ENCODE results near the gene RELT.

Gene RELT

DNA sequence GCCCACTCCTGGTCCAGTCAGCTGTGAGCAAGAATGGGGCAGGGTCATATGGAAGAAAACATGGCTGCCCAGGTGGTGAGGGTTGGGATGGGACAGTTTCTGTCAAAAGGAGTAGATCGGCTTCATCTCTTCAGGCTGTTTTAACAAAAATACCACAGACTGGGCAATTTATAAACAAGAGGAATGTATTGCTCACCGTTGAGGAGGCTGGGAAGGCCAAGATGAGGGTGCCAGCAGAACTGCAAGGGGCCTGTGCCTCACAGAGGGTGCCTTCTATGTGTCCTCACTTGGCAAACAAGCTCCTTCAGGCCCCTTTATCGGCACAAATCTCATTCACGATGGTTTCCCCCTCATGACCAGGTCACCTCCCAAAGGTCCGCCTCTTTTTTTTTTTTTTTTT lies 18.1 kb upstream of the RELT start:
- no peak for DNase-seq (ENCODE audit: low read depth)
- TF ChIP-seq, protein P1, sequence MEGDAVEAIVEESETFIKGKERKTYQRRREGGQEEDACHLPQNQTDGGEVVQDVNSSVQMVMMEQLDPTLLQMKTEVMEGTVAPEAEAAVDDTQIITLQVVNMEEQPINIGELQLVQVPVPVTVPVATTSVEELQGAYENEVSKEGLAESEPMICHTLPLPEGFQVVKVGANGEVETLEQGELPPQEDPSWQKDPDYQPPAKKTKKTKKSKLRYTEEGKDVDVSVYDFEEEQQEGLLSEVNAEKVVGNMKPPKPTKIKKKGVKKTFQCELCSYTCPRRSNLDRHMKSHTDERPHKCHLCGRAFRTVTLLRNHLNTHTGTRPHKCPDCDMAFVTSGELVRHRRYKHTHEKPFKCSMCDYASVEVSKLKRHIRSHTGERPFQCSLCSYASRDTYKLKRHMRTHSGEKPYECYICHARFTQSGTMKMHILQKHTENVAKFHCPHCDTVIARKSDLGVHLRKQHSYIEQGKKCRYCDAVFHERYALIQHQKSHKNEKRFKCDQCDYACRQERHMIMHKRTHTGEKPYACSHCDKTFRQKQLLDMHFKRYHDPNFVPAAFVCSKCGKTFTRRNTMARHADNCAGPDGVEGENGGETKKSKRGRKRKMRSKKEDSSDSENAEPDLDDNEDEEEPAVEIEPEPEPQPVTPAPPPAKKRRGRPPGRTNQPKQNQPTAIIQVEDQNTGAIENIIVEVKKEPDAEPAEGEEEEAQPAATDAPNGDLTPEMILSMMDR (IDR thresholded peaks at IDR 0.05; ENCODE audit: low read length, missing control alignments) = no peak
- H3K4me3 ChIP-seq (replicated peaks; ENCODE audit: low read depth, low read length) = no peak overlapping the region

DNA sequence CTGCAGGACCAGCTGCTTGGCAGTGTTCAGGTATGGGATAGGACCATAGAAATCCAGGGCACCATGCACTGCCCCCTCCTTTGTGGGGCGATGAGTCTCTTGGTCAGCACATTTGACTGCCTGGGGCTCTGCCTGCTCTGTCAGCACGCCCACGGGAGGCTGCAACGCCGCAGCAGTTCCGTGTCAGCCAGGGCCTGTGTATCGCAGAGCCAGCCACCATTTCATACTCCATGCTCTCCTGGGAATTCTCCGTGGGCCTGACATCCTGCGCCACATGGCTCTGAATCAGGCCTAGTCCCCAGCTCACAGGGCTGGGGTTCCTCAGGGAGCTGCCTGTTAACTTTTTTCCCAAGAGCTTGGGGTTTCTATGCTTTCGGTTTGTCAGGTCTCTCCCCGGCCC lies 16.9 kb upstream of the RELT start:
- no peak overlapping the region for H3K4me3 ChIP-seq (replicated peaks; ENCODE audit: low read depth, low read length)
- no peak for DNase-seq (ENCODE audit: low read depth)
- TF ChIP-seq, protein P1 (IDR thresholded peaks at IDR 0.05; ENCODE audit: low read length, missing control alignments) = no peak

DNA sequence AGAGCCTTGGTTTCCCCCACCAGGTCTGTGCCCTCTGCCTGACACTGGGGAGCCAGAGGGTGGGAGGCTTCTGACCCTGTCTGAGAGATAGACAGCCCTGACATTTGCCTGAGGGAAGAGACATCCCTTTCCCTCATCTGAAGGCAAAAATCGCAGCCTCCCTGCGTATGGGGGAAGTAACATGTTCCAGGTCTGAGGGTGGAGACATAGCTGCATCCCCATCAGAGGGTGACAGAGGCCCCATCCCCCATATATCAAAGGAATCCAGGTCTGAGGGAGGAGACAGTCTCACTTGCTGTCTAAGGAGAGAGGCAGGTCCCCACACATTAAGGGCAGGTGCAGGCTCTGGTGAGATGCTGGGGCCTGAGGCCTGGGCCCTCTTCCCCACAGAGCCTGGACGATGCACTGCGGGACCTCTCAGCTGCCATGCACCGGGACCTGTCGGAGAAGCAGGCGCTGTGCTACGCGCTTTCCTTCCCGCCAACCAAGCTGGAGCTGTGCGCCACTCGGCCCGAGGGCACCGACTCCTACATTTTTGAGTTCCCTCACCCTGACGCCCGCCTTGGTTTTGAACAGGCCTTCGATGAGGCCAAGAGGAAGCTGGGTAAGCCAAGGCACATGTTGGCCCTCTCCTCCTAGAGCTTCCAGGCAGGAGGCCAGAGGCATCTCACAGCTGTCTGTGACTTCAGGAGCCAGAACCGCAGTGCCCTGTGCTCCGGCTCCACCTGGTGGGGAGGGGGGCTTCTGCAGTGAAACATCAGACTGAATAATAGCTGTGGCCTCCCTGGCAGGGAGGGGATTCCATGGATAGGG lies 16.1 kb upstream of the RELT start:
- no peak overlapping the region for H3K4me3 ChIP-seq (replicated peaks; ENCODE audit: low read depth, low read length)
- TF ChIP-seq, protein P1 (IDR thresholded peaks at IDR 0.05; ENCODE audit: low read length, missing control alignments) = peak; percentile 46
- DNase-seq (ENCODE audit: low read depth) = peak; percentile 53

DNA sequence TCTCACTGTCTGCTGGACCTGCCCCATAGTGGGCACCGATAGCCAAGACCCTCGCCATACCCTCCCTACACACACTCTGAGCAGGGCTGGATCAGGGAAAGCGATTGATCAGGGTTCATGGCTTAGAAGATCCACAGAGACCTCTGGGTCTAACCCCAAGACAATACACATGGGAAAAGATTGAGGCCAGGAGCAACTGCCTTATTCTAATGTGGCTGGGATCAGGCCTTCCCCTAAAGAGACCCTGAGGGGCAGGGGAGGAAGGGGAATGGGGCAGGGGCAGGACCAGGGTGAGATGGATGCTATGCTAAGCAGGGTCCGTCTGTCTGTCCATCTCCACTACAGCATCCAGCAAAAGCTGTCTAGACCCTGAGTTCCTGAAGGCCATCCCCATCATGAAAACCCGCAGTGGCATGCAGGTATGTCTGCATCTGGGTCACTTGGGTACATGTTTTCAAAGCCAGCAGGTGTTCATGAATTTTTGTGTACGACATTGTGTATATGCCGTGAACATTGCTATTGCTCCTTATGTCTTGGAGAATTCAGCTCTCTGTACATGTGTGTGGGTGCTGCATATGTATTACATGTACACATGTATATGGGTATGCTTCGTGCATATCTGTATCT lies 15.3 kb upstream of the RELT start:
- TF ChIP-seq, protein P1 (IDR thresholded peaks at IDR 0.05; ENCODE audit: low read length, missing control alignments) = no peak
- no peak overlapping the region for H3K4me3 ChIP-seq (replicated peaks; ENCODE audit: low read depth, low read length)
- no peak for DNase-seq (ENCODE audit: low read depth)

DNA sequence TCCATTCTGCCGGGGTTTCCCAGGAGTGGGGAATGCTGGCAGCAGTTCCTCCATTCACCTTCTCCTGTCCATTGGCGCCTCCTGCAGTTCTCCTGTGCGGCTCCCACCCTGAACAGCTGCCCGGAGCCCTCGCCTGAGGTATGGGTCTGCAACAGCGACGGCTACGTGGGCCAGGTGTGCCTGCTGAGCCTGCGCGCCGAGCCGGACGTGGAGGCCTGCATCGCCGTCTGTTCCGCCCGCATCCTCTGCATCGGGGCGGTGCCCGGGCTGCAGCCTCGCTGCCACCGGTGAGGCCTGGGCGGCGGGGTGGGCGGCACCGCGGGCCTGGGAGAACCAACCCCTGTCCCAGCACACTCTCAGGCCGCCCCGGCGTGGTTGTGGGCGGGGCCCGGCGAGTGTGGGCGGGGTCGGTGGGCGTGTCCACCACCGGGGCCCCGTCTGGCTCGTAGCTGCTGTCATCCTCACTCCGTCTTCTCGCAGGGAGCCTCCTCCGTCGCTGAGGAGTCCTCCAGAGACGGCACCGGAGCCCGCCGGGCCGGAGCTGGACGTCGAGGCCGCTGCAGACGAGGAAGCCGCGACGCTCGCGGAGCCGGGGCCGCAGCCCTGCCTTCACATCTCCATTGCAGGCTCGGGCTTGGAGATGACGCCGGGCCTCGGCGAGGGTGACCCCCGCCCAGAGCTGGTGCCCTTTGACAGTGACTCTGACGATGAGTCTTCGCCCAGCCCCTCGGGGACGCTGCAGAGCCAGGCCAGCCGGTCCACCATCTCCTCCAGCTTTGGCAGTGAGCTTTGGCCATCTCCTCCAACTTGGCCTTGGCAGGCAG lies 14.0 kb upstream of the RELT start:
- H3K4me3 ChIP-seq (replicated peaks; ENCODE audit: low read depth, low read length) = no peak overlapping the region
- DNase-seq (ENCODE audit: low read depth) = no peak
- TF ChIP-seq, protein P1 (IDR thresholded peaks at IDR 0.05; ENCODE audit: low read length, missing control alignments) = no peak

DNA sequence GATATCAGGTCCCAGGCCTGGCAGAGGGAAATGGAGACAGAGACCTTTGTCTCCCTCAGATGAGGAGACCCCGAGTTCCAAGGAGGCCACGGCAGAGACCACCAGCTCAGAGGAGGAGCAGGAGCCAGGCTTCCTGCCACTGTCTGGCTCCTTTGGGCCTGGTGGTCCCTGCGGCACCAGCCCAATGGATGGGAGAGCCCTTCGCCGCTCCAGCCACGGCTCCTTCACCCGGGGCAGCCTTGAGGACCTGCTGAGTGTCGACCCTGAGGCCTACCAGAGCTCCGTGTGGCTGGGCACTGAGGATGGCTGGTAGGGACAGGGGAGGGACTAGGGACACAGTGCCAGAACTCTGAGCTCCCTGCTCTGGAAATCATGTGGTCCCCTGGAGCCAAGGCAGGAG lies 13.1 kb upstream of the RELT start:
- no peak for DNase-seq (ENCODE audit: low read depth)
- H3K4me3 ChIP-seq (replicated peaks; ENCODE audit: low read depth, low read length) = no peak overlapping the region
- TF ChIP-seq, protein P1 (IDR thresholded peaks at IDR 0.05; ENCODE audit: low read length, missing control alignments) = no peak
